WTC11 (cell line): ENCODE measurements around the gene NDUFS7. TPM values are rescaled to one million over a fixed set of nuclear protein-coding genes. Genes with fewer than 3 reads are reported as not detected.

ENCODE experiments used
- ATAC-seq: fragments of 200-7000 bp; cut with Tn5 transposase; 2 replicates; pipeline ENCODE4 v1.10.0; 2021; ENCODE audit warnings: mild to moderate bottlenecking, moderate library complexity
- CTCF ChIA-PET: fragments of 300-600 bp; sonication (Branson Sonifier 250); formaldehyde crosslinking; loops from one replicate; lab custom pipeline; 2021; ENCODE audit warnings: antibody characterized with exemption; lab: Charles Lee
- POLR2A ChIA-PET: fragments of 350-600 bp; sonication (Branson Sonifier 250); formaldehyde crosslinking; loops from one replicate; lab custom pipeline; 2021; ENCODE audit warnings: antibody characterized with exemption; lab: Charles Lee
- DNase-seq: peaks from one replicate; pipeline ENCODE4 v3.0.0; 2021; ENCODE audit warnings: low spot score
- H3K27ac Mint-ChIP-seq: 2 replicates; pipeline ENCODE4 v1.8.0; 2021; ENCODE audit warnings: mixed read lengths
- H3K27me3 Mint-ChIP-seq: 2 replicates; pipeline ENCODE4 v1.8.0; 2021; ENCODE audit warnings: low read depth, mild to moderate bottlenecking, moderate library complexity, mixed read lengths
- H3K36me3 Mint-ChIP-seq: 2 replicates; pipeline ENCODE4 v1.8.0; 2021; ENCODE audit warnings: mixed read lengths
- H3K4me1 Mint-ChIP-seq: 2 replicates; pipeline ENCODE4 v1.8.0; 2022; ENCODE audit warnings: mixed read lengths
- H3K4me3 Mint-ChIP-seq: 2 replicates; pipeline ENCODE4 v1.8.0; 2021; ENCODE audit warnings: mild to moderate bottlenecking, moderate library complexity, mixed read lengths
- H3K9me3 Mint-ChIP-seq: 2 replicates; pipeline ENCODE4 v1.8.0; 2021; ENCODE audit warnings: mixed read lengths
- CREB1 ChIP-seq: sonication (generic); formaldehyde crosslinking; IDR thresholded peaks from 2 replicates; pipeline ENCODE4 v1.8.0; 2023; ENCODE audit warnings: mild to moderate bottlenecking, missing genetic modification reagents
- E2F5 ChIP-seq: sonication (generic); formaldehyde crosslinking; IDR thresholded peaks from 2 replicates; pipeline ENCODE4 v1.8.1; 2022; ENCODE audit warnings: mild to moderate bottlenecking, moderate library complexity, missing genetic modification reagents
- FOXK1 ChIP-seq: sonication (generic); formaldehyde crosslinking; IDR thresholded peaks from 2 replicates; pipeline ENCODE4 v1.8.0; 2022; ENCODE audit warnings: mild to moderate bottlenecking, moderate library complexity, missing genetic modification reagents
- FOXP1 ChIP-seq: sonication (generic); formaldehyde crosslinking; IDR thresholded peaks from 2 replicates; pipeline ENCODE4 v1.8.0; 2022; ENCODE audit warnings: missing genetic modification reagents, mild to moderate bottlenecking, moderate library complexity, borderline replicate concordance
- FOXP4 ChIP-seq: sonication (generic); formaldehyde crosslinking; IDR thresholded peaks from 2 replicates; pipeline ENCODE4 v1.8.0; 2022; ENCODE audit warnings: mild to moderate bottlenecking, missing genetic modification reagents
- HMGA2 ChIP-seq: fragments of 250-450 bp; sonication (Bioruptor Pico); IDR thresholded peaks from 2 replicates; pipeline ENCODE4 v1.4.0; 2021; ENCODE audit warnings: mild to moderate bottlenecking, moderate library complexity
- RELA ChIP-seq: sonication (generic); formaldehyde crosslinking; IDR thresholded peaks from 2 replicates; pipeline ENCODE4 v1.8.1; 2022; ENCODE audit warnings: missing genetic modification reagents, mild to moderate bottlenecking, borderline replicate concordance
- RORB ChIP-seq: fragments of 250-450 bp; sonication (Bioruptor Pico); IDR thresholded peaks from 2 replicates; pipeline ENCODE4 v1.9.0; 2021; ENCODE audit warnings: mild to moderate bottlenecking
- SP1 ChIP-seq: sonication (generic); formaldehyde crosslinking; conservative IDR thresholded peaks from 2 replicates; pipeline ENCODE4 v1.8.1; 2022; ENCODE audit warnings: missing genetic modification reagents
- TEAD1 ChIP-seq: sonication (generic); formaldehyde crosslinking; IDR thresholded peaks from 2 replicates; pipeline ENCODE4 v1.8.0; 2022; ENCODE audit warnings: mild to moderate bottlenecking, missing genetic modification reagents
- TP53 ChIP-seq: sonication (generic); formaldehyde crosslinking; IDR thresholded peaks from 2 replicates; pipeline ENCODE4 v1.8.1; 2023; ENCODE audit warnings: mild to moderate bottlenecking, missing genetic modification reagents
- ZNF138 ChIP-seq: sonication (generic); formaldehyde crosslinking; conservative IDR thresholded peaks from 2 replicates; pipeline ENCODE4 v1.8.1; 2022; ENCODE audit warnings: mild to moderate bottlenecking, moderate library complexity, missing genetic modification reagents
- ZNF425 ChIP-seq: fragments of 250-450 bp; sonication (Bioruptor Pico); conservative IDR thresholded peaks from 2 replicates; pipeline ENCODE4 v1.9.0; 2021; ENCODE audit warnings: mild to moderate bottlenecking
- total RNA-seq: library from RNA; stranded (reverse); gene quantifications from 3 replicates; pipeline ENCODE4 v1.2.3, GENCODE V29; 2021
- TF ChIP-seq, protein P1 (sequence below): sonication (generic); formaldehyde crosslinking; IDR thresholded peaks from 2 replicates; pipeline ENCODE4 v1.8.0; 2022; ENCODE audit warnings: missing genetic modification reagents
- TF ChIP-seq, protein P2 (sequence below): fragments of 250-450 bp; sonication (Bioruptor Pico); IDR thresholded peaks from 2 replicates; pipeline ENCODE4 v1.8.0; 2021; ENCODE audit warnings: mild to moderate bottlenecking
- TF ChIP-seq, protein P3 (sequence below): sonication (generic); formaldehyde crosslinking; IDR thresholded peaks from 2 replicates; pipeline ENCODE4 v1.8.1; 2022; ENCODE audit warnings: mild to moderate bottlenecking, missing genetic modification reagents, moderate library complexity, borderline replicate concordance
- TF ChIP-seq, protein P4 (sequence below): sonication (generic); formaldehyde crosslinking; IDR thresholded peaks from 2 replicates; pipeline ENCODE4 v1.8.1; 2023; ENCODE audit warnings: mild to moderate bottlenecking, missing genetic modification reagents, borderline replicate concordance

The NDUFS7 gene
- total RNA-seq, 1 experiment from 2014 or later = 136 TPM

DNA sequence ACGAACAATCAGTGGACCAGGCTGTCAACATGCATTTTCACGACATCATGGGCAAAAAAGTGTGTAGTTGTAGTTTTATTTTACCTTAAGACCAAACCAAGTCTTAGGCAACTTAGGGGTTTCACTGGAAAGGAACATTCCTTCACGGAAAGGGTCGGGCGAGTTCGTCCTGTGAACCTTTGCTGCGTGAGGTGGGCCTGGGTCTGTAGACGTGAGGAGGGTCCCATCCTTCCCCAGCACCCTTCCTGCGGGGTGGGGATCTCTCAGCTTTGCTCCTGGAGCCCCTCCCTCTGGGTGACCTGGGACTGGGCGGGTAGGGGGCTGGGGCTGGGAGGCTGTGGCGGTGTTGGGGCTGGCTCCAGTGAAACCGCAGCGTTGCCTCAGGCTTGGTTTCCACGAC is 42.2 kb downstream of the NDUFS7 start (continued):
- TF ChIP-seq, protein P1, sequence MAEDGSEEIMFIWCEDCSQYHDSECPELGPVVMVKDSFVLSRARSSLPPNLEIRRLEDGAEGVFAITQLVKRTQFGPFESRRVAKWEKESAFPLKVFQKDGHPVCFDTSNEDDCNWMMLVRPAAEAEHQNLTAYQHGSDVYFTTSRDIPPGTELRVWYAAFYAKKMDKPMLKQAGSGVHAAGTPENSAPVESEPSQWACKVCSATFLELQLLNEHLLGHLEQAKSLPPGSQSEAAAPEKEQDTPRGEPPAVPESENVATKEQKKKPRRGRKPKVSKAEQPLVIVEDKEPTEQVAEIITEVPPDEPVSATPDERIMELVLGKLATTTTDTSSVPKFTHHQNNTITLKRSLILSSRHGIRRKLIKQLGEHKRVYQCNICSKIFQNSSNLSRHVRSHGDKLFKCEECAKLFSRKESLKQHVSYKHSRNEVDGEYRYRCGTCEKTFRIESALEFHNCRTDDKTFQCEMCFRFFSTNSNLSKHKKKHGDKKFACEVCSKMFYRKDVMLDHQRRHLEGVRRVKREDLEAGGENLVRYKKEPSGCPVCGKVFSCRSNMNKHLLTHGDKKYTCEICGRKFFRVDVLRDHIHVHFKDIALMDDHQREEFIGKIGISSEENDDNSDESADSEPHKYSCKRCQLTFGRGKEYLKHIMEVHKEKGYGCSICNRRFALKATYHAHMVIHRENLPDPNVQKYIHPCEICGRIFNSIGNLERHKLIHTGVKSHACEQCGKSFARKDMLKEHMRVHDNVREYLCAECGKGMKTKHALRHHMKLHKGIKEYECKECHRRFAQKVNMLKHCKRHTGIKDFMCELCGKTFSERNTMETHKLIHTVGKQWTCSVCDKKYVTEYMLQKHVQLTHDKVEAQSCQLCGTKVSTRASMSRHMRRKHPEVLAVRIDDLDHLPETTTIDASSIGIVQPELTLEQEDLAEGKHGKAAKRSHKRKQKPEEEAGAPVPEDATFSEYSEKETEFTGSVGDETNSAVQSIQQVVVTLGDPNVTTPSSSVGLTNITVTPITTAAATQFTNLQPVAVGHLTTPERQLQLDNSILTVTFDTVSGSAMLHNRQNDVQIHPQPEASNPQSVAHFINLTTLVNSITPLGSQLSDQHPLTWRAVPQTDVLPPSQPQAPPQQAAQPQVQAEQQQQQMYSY = no peak

GRCh38 chr19:1426736-1427135 is 43.0 kb downstream of the NDUFS7 start:
- Mint-ChIP-seq H3K27me3 (no peaks in the 10 kb centered on the region), H3K36me3 (peaks cover 48% of the 10 kb centered on the region), H3K9me3 (no peaks in the 10 kb centered on the region), H3K4me1 (peaks cover 8% of the 10 kb centered on the region), H3K27ac (no peak overlapping the region), H3K4me3 (no peak overlapping the region)
- POLR2A ChIA-PET = no interaction called here
- CTCF ChIA-PET = interaction anchor here (1.1 kb wide), 1 partner anchor 182 kb away, joined by 3 read pairs; no protein-coding TSS in a partner anchor
- ATAC-seq (no peak), DNase-seq (no peak)
- no peak for TF ChIP-seq ZNF425
- no peak for TF ChIP-seq CREB1 (CRISPR knock-in tag)
- TF ChIP-seq E2F5 = no peak
- no peak for TF ChIP-seq RELA (CRISPR knock-in tag)
- TF ChIP-seq, protein P2, sequence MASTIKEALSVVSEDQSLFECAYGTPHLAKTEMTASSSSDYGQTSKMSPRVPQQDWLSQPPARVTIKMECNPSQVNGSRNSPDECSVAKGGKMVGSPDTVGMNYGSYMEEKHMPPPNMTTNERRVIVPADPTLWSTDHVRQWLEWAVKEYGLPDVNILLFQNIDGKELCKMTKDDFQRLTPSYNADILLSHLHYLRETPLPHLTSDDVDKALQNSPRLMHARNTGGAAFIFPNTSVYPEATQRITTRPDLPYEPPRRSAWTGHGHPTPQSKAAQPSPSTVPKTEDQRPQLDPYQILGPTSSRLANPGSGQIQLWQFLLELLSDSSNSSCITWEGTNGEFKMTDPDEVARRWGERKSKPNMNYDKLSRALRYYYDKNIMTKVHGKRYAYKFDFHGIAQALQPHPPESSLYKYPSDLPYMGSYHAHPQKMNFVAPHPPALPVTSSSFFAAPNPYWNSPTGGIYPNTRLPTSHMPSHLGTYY = no peak
- no peak for TF ChIP-seq FOXK1 (CRISPR knock-in tag)
- TF ChIP-seq ZNF138 (CRISPR knock-in tag) = no peak
- TF ChIP-seq, protein P3, sequence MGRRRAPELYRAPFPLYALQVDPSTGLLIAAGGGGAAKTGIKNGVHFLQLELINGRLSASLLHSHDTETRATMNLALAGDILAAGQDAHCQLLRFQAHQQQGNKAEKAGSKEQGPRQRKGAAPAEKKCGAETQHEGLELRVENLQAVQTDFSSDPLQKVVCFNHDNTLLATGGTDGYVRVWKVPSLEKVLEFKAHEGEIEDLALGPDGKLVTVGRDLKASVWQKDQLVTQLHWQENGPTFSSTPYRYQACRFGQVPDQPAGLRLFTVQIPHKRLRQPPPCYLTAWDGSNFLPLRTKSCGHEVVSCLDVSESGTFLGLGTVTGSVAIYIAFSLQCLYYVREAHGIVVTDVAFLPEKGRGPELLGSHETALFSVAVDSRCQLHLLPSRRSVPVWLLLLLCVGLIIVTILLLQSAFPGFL (CRISPR knock-in tag) = no peak
- no peak for TF ChIP-seq HMGA2 (CRISPR knock-in tag)
- TF ChIP-seq, protein P4, sequence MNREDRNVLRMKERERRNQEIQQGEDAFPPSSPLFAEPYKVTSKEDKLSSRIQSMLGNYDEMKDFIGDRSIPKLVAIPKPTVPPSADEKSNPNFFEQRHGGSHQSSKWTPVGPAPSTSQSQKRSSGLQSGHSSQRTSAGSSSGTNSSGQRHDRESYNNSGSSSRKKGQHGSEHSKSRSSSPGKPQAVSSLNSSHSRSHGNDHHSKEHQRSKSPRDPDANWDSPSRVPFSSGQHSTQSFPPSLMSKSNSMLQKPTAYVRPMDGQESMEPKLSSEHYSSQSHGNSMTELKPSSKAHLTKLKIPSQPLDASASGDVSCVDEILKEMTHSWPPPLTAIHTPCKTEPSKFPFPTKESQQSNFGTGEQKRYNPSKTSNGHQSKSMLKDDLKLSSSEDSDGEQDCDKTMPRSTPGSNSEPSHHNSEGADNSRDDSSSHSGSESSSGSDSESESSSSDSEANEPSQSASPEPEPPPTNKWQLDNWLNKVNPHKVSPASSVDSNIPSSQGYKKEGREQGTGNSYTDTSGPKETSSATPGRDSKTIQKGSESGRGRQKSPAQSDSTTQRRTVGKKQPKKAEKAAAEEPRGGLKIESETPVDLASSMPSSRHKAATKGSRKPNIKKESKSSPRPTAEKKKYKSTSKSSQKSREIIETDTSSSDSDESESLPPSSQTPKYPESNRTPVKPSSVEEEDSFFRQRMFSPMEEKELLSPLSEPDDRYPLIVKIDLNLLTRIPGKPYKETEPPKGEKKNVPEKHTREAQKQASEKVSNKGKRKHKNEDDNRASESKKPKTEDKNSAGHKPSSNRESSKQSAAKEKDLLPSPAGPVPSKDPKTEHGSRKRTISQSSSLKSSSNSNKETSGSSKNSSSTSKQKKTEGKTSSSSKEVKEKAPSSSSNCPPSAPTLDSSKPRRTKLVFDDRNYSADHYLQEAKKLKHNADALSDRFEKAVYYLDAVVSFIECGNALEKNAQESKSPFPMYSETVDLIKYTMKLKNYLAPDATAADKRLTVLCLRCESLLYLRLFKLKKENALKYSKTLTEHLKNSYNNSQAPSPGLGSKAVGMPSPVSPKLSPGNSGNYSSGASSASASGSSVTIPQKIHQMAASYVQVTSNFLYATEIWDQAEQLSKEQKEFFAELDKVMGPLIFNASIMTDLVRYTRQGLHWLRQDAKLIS = no peak
- TF ChIP-seq TEAD1 (CRISPR knock-in tag) = no peak
- no peak for TF ChIP-seq FOXP4 (CRISPR knock-in tag)
- TF ChIP-seq TP53 (CRISPR knock-in tag) = no peak
- no peak for TF ChIP-seq SP1
- no peak for TF ChIP-seq RORB
- TF ChIP-seq FOXP1 (CRISPR knock-in tag) = no peak
